ENCODE measurements around the gene GPRC5A.

DNA sequence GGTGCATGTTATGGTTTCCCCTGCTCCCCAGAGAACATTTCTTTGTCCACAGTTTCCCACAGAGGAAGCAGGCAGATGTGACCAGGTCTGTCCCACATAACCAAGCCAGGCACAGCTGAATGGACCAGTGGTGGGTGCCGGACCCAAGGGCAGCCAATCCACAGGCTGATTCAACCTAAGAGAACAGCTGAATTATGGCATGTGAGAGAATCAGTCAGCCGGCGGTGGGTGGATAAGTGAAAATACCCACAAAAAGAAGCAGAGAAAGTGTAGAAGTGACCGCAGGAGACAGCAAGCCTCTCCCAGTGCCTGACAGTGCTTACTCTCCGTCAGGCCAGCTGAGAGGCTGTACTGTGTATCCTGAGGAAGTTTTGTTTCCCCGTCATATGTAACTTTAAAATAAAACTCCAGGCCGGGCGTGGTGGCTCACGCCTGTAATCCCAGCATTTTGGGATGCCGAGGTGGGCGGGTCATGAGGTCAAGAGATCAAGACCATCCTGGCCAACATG is 45.7 kb downstream of the GPRC5A start:
- TF ChIP-seq, protein P1, sequence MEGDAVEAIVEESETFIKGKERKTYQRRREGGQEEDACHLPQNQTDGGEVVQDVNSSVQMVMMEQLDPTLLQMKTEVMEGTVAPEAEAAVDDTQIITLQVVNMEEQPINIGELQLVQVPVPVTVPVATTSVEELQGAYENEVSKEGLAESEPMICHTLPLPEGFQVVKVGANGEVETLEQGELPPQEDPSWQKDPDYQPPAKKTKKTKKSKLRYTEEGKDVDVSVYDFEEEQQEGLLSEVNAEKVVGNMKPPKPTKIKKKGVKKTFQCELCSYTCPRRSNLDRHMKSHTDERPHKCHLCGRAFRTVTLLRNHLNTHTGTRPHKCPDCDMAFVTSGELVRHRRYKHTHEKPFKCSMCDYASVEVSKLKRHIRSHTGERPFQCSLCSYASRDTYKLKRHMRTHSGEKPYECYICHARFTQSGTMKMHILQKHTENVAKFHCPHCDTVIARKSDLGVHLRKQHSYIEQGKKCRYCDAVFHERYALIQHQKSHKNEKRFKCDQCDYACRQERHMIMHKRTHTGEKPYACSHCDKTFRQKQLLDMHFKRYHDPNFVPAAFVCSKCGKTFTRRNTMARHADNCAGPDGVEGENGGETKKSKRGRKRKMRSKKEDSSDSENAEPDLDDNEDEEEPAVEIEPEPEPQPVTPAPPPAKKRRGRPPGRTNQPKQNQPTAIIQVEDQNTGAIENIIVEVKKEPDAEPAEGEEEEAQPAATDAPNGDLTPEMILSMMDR (IDR thresholded peaks at IDR 0.05) = no peak
- no peak for TF ChIP-seq POLR2AphosphoS5 (IDR thresholded peaks at IDR 0.05)
- no peak for TF ChIP-seq EP300 (IDR thresholded peaks at IDR 0.05)

Measured in esophagus muscularis mucosa (tissue), 4 donors.